H1 (cell line): ENCODE measurements around the gene GLIS2. TPM values are rescaled to one million over a fixed set of nuclear protein-coding genes. Genes with fewer than 3 reads are reported as not detected.

Experiments used
- CTCF ChIA-PET: fragments of 300-600 bp; sonication (Branson Sonifier 250); formaldehyde crosslinking; loops from one replicate; lab custom pipeline; 2021; ENCODE audit not compliant: partially characterized antibody; lab: Charles Lee
- POLR2A ChIA-PET: fragments of 300-600 bp; sonication (Branson Sonifier 250); formaldehyde crosslinking; loops from one replicate; lab custom pipeline; 2021; ENCODE audit warnings: inconsistent platforms; ENCODE audit not compliant: partially characterized antibody; lab: Charles Lee
- DNase-seq, 2 experiments: peaks; one replicate each; pipeline versions ENCODE4 v3.0.0 to v3.0.0-alpha.2; 2010 to 2022; ENCODE audit warnings: low spot score in 2 of 2, low read depth in 1 of 2, mixed read lengths in 1 of 2
- FAIRE-seq: peaks from 2 replicates; lab custom pipeline; 2011; peaks lifted over from hg19 to GRCh38; lab: Jason Lieb, UNC
- H2AFZ ChIP-seq: 2 replicates; pipeline ENCODE4 v1.8.1; 2012; ENCODE audit warnings: low read length, inconsistent platforms
- H2AK5ac ChIP-seq: 2 replicates; pipeline ENCODE4 v1.6.1; 2013; ENCODE audit warnings: low read depth, low read length
- H2BK120ac ChIP-seq: replicated peaks from 2 replicates; pipeline ENCODE3; 2013; ENCODE audit warnings: low read depth, low read length, inconsistent platforms
- H2BK12ac ChIP-seq: 2 replicates; pipeline ENCODE4 v1.6.1; 2013; ENCODE audit warnings: low read depth, low read length
- H2BK15ac ChIP-seq: 2 replicates; pipeline ENCODE4 v1.6.1; 2013; ENCODE audit warnings: low read length
- H2BK20ac ChIP-seq: 2 replicates; pipeline ENCODE4 v1.6.1; 2013; ENCODE audit warnings: low read length
- H2BK5ac ChIP-seq: 2 replicates; pipeline ENCODE4 v1.6.1; 2013; ENCODE audit warnings: low read depth, low read length
- H3K14ac ChIP-seq: 2 replicates; pipeline ENCODE4 v1.6.1; 2013; ENCODE audit warnings: inconsistent platforms; ENCODE audit not compliant: insufficient read length
- H3K18ac ChIP-seq: 2 replicates; pipeline ENCODE4 v1.6.1; 2013; ENCODE audit warnings: low read length; ENCODE audit errors: extremely low read depth
- H3K23ac ChIP-seq: 2 replicates; pipeline ENCODE4 v1.6.1; 2013; ENCODE audit warnings: inconsistent platforms; ENCODE audit not compliant: insufficient read length
- H3K23me2 ChIP-seq: 2 replicates; pipeline ENCODE4 v1.6.1; 2013; ENCODE audit warnings: low read depth, low read length
- H3K27ac ChIP-seq: 2 replicates; pipeline ENCODE4 v1.6.1; 2011; ENCODE audit warnings: low read depth, low read length, inconsistent platforms
- H3K27me3 ChIP-seq, 4 experiments: replicated peaks in 1 of 4; 1 replicate in 1 of 4; 2 replicates in 3 of 4; pipeline versions ENCODE4 v1.6.1 to v1.8.1; 2011 to 2013; ENCODE audit warnings: low read length in 3 of 4, mild to moderate bottlenecking in 3 of 4, inconsistent platforms in 2 of 4, mixed read lengths in 2 of 4, moderate library complexity in 1 of 4; ENCODE audit not compliant: control insufficient read depth in 3 of 4, insufficient read depth in 3 of 4; ENCODE audit errors: extremely low read depth in 1 of 4
- H3K36me3 ChIP-seq, 4 experiments: 2 replicates each; pipeline versions ENCODE4 v1.6.1 to v1.8.1; 2011 to 2013; ENCODE audit warnings: mild to moderate bottlenecking in 4 of 4, low read length in 3 of 4, moderate library complexity in 2 of 4, control low read depth in 1 of 4, inconsistent platforms in 1 of 4; ENCODE audit not compliant: insufficient read depth in 4 of 4, control insufficient read depth in 2 of 4
- H3K4ac ChIP-seq: replicated peaks from 2 replicates; pipeline ENCODE3; 2013; ENCODE audit warnings: low read length, low read depth, mixed read lengths, inconsistent platforms; ENCODE audit not compliant: insufficient read length
- H3K4me1 ChIP-seq, 4 experiments: replicated peaks in 1 of 4; 1 replicate in 1 of 4; 2 replicates in 3 of 4; pipeline versions ENCODE4 v1.6.1 to v1.8.1; 2011 to 2013; ENCODE audit warnings: low read length in 3 of 4, inconsistent platforms in 2 of 4, mixed read lengths in 1 of 4; ENCODE audit not compliant: insufficient read depth in 4 of 4, control insufficient read depth in 3 of 4
- H3K4me2 ChIP-seq, 2 experiments: 2 replicates each; pipeline versions ENCODE4 v1.6.1 to v1.8.1; 2011 to 2013; ENCODE audit warnings: low read depth in 2 of 2, low read length in 2 of 2, control low read depth in 1 of 2, inconsistent platforms in 1 of 2, mild to moderate bottlenecking in 1 of 2; ENCODE audit not compliant: insufficient read depth in 1 of 2
- H3K4me3 ChIP-seq, 4 experiments: fragments of 200-600, 300-600 bp in 1 of 4; sonication (generic), shearing (Covaris generic), sonication (Bioruptor Twin) in 1 of 4; 2 replicates each; pipeline versions ENCODE4 v1.5.1 to v1.8.1; 2011 to 2016; ENCODE audit warnings: low read length in 4 of 4, low read depth in 3 of 4, control low read depth in 2 of 4, inconsistent platforms in 2 of 4, mild to moderate bottlenecking in 2 of 4, mixed read lengths in 1 of 4, moderate library complexity in 1 of 4; ENCODE audit not compliant: insufficient read depth in 2 of 4; ENCODE audit errors: extremely low read depth in 1 of 4
- H3K56ac ChIP-seq: replicated peaks from 2 replicates; pipeline ENCODE3; 2013; ENCODE audit warnings: low read depth, mild to moderate bottlenecking, mixed read lengths, low read length, inconsistent platforms; ENCODE audit not compliant: insufficient read length
- H3K79me1 ChIP-seq: 2 replicates; pipeline ENCODE4 v1.6.1; 2013; ENCODE audit warnings: low read depth, low read length, control low read depth
- H3K79me2 ChIP-seq, 2 experiments: 2 replicates each; pipeline versions ENCODE4 v1.6.1 to v1.8.1; 2012 to 2013; ENCODE audit warnings: low read length in 2 of 2, mild to moderate bottlenecking in 2 of 2, inconsistent platforms in 1 of 2; ENCODE audit not compliant: insufficient read depth in 2 of 2, control insufficient read depth in 1 of 2
- H3K9ac ChIP-seq, 4 experiments: replicated peaks in 1 of 4; 1 replicate in 1 of 4; 2 replicates in 3 of 4; pipeline versions ENCODE4 v1.6.1 to v1.8.1; 2011 to 2013; ENCODE audit warnings: low read depth in 3 of 4, low read length in 3 of 4, control low read depth in 2 of 4, mild to moderate bottlenecking in 2 of 4, moderate library complexity in 2 of 4, inconsistent platforms in 1 of 4; ENCODE audit errors: extremely low read depth in 1 of 4
- H3K9me3 ChIP-seq, 2 experiments: 2 replicates each; pipeline versions ENCODE4 v1.6.1 to v1.8.1; 2012 to 2013; ENCODE audit warnings: mild to moderate bottlenecking in 2 of 2, moderate library complexity in 2 of 2, control low read depth in 1 of 2, inconsistent platforms in 1 of 2, low read depth in 1 of 2, low read length in 1 of 2, mixed read lengths in 1 of 2; ENCODE audit not compliant: insufficient read depth in 2 of 2
- H4K20me1 ChIP-seq, 2 experiments: replicated peaks in 1 of 2; 2 replicates each; pipeline versions ENCODE3 to v1.8.1; 2011 to 2013; ENCODE audit warnings: inconsistent platforms in 2 of 2, low read length in 2 of 2, mild to moderate bottlenecking in 1 of 2; ENCODE audit not compliant: insufficient read depth in 2 of 2, control insufficient read depth in 1 of 2
- H4K5ac ChIP-seq: 2 replicates; pipeline ENCODE4 v1.6.1; 2013; ENCODE audit warnings: low read length, low read depth, mixed read lengths, inconsistent platforms; ENCODE audit not compliant: insufficient read length
- H4K8ac ChIP-seq: 2 replicates; pipeline ENCODE4 v1.8.0; 2013; ENCODE audit warnings: mild to moderate bottlenecking, moderate library complexity, low read length, inconsistent platforms; ENCODE audit not compliant: insufficient read depth; ENCODE audit errors: extremely low read depth
- H4K91ac ChIP-seq: replicated peaks from 2 replicates; pipeline ENCODE3; 2013; ENCODE audit warnings: low read length, mixed read lengths, inconsistent platforms; ENCODE audit not compliant: insufficient read length
- BACH1 ChIP-seq: IDR thresholded peaks from 2 replicates; pipeline ENCODE4 v1.6.1; 2012; ENCODE audit warnings: low read length, improper control_type of control experiment
- CEBPB ChIP-seq: IDR thresholded peaks from 2 replicates; pipeline ENCODE4 v1.6.1; 2012; ENCODE audit warnings: low read depth, low read length
- CREB1 ChIP-seq: IDR thresholded peaks from 2 replicates; pipeline ENCODE4 v1.6.1; 2012; ENCODE audit warnings: inconsistent platforms
- JUN ChIP-seq: IDR thresholded peaks from 2 replicates; pipeline ENCODE4 v1.6.1; 2011; ENCODE audit warnings: low read depth, mild to moderate bottlenecking, improper control_type of control experiment, low read length
- PHF8 ChIP-seq: fragments of 200-600 bp; sonication (generic); conservative IDR thresholded peaks from 2 replicates; pipeline ENCODE4 v1.7.1; 2012; ENCODE audit warnings: low read depth, mild to moderate bottlenecking, inconsistent platforms, low read length, moderate library complexity
- RBBP5 ChIP-seq: IDR thresholded peaks from 2 replicates; pipeline ENCODE4 v1.7.1; 2012; ENCODE audit warnings: low read depth, mild to moderate bottlenecking, inconsistent platforms, low read length, moderate library complexity, borderline replicate concordance
- SIN3A ChIP-seq, 2 experiments: IDR thresholded peaks in 1 of 2; conservative IDR thresholded peaks in 1 of 2; 2 replicates each; pipeline ENCODE4 v1.6.1; 2011 to 2012; ENCODE audit warnings: low read length in 2 of 2, improper control_type of control experiment in 1 of 2, low read depth in 1 of 2, mild to moderate bottlenecking in 1 of 2
- ZNF274 ChIP-seq: IDR thresholded peaks from 2 replicates; pipeline ENCODE4 v1.7.0; 2012; ENCODE audit warnings: low read length, borderline replicate concordance; ENCODE audit errors: extremely low read depth
- WGBS, 2 experiments: shearing (Covaris generic) in 1 of 2; methylation state at CpG; one replicate each; pipeline versions ENCODE4 v1.1.6 to v1.1.7; 2013 to 2015; ENCODE audit warnings: low lambda C conversion rate in 2 of 2, mixed read lengths in 2 of 2, inconsistent platforms in 1 of 2, low coverage in 1 of 2, missing lambda C conversion rate in 1 of 2; ENCODE audit not compliant: insufficient replicate concordance in 2 of 2, insufficient coverage in 1 of 2, insufficient read length in 1 of 2; ENCODE audit errors: extremely low coverage in 1 of 2, missing lambda C conversion rate in 1 of 2; 5-methylcytosine and 5-hydroxymethylcytosine counted together
- polyA plus RNA-seq, 7 experiments: library from polyadenylated mRNA; depleted of rRNA in 3 of 7; stranded (reverse) in 5 of 7; unstranded in 2 of 7; fragments of >200 nt in 5 of 7; fragments of 200-250 nt in 2 of 7; gene quantifications; 1 replicate in 5 of 7; 2 replicates in 1 of 7; 4 replicates in 1 of 7; pipeline versions ENCODE4 v1.2.1 to v1.2.3, GENCODE V29; 2011 to 2013; ENCODE audit warnings: missing spikeins in 2 of 7, mixed read lengths in 2 of 7
- total RNA-seq: library from RNA; stranded (reverse); fragmentation: NEBNext Ultra II Directional; extraction: Animal tissue kit (Norgen Biotek cat#: 25700); gene quantifications from 2 replicates; pipeline ENCODE4 v1.2.1, GENCODE V29; 2021

The GLIS2 gene
- total and polyA plus RNA-seq, 2 of the 8 experiments (the other 6 are each of a cell fraction or from before 2014, with no cell fraction given) = 4.3 to 17.4 TPM

GRCh38 chr16:4283939-4284338, 31.9 kb upstream of the GLIS2 start:
- Histone ChIP-seq H3K56ac (no peak overlapping the region), H2BK12ac (no peak overlapping the region), H3K14ac (no peak overlapping the region), H2AK5ac (peak overlapping the region; percentile 82), H3K23me2 (no peaks in the 10 kb centered on the region), H4K20me1 (no peaks in the 10 kb centered on the region), H3K4me1 (peaks cover 0 to 9% (median 3%) of the 10 kb centered on the region in 4 experiments; a peak in 4 of 7 replicates), H4K8ac (no peak overlapping the region), H2AFZ (no peak overlapping the region), H3K18ac (no peak overlapping the region), H3K27me3 (no peaks in the 10 kb centered on the region; a peak in 1 of 7 replicates), H3K79me1 (no peaks in the 10 kb centered on the region), H3K9me3 (peaks cover 0 to 7% of the 10 kb centered on the region in 2 experiments; a peak in 2 of 4 replicates), H2BK120ac (no peak overlapping the region), H3K23ac (no peak overlapping the region), H2BK20ac (no peak overlapping the region), H3K4ac (no peak overlapping the region), H3K36me3 (no peaks in the 10 kb centered on the region), H3K9ac (no peak overlapping the region), H3K4me3 (no peak overlapping the region), H2BK5ac (no peak overlapping the region), H3K79me2 (no peaks in the 10 kb centered on the region), H4K5ac (no peak overlapping the region), H3K27ac (no peak overlapping the region), H2BK15ac (0 out of 2 replicates have a peak overlapping the region, but pooled peaks have one; percentile 65), H4K91ac (no peak overlapping the region), H3K4me2 (no peak overlapping the region)
- CTCF ChIA-PET = interaction anchor here (0.8 to 5.0 kb wide), 11 partner anchors 9 to 120 kb away, joined by 3 to 29 read pairs (median 10); no protein-coding TSS in a partner anchor
- DNase-seq (no peak), FAIRE-seq (no peak)
- POLR2A ChIA-PET = interaction anchor here (0.7 to 6.0 kb wide), 8 partner anchors 9 to 45 kb away, joined by 3 to 50 read pairs (median 4); partner anchors contain the start of gene TFAP4
- 86% methylated on average over 2 of the region's 2 CpGs; no CpG with 5 or more reads in 1 of the 2 experiments for WGBS, 2 experiments
- TF ChIP-seq ZNF274 (no peak), SIN3A (conservative IDR thresholded peaks at IDR 0.05 in 1 of 2, IDR thresholded peaks at IDR 0.05 in 1 of 2; ENCODE audit: low read depth in 1 of 2, low read length in 2 of 2) (no peak), JUN (no peak), CREB1 (no peak), BACH1 (no peak), CEBPB (no peak), PHF8 (no peak), RBBP5 (no peak)
